Left cardiac atrium (tissue), 4 donors: ENCODE measurements around the gene PXN. TPM values are rescaled to one million over a fixed set of nuclear protein-coding genes. Genes with fewer than 3 reads are reported as not detected.

ENCODE experiments used
- ATAC-seq, 2 donors: fragments of 200-7000 bp; cut with Tn5 transposase; one replicate each; pipeline ENCODE4 v1.9.1; 2020; ENCODE audit warnings: mild to moderate bottlenecking in 2 of 2, moderate library complexity in 2 of 2
- DNase-seq: peaks from one replicate; pipeline ENCODE4 v3.0.0-alpha.2; 2020
- intact Hi-C, 2 donors: fragments of 100-400 bp; cut with DNase I; formaldehyde crosslinking; loops; one replicate each; pipeline versions ENCODE4 v1.14.1 to v1.15.1; 2022 to 2023
- total RNA-seq, 2 donors: library from RNA; stranded (reverse); fragmentation: NEBNext Ultra II Directional; extraction: Animal tissue kit (Norgen Biotek cat#: 25700); gene quantifications; one replicate each; pipeline ENCODE4 v1.2.1, GENCODE V29; 2021
- donor health status: DM: no; HTN: yes; CAD: no.
- donor health status: DM: no; HTN: yes; CAD: no; lungs with severe emphysema.
- donor health status: DM: yes; HTN: yes; CAD: no.
- donor health status: Dilated cardiomyopathy.

PXN gene
- total RNA-seq, 2 donors from 2014 or later: 70.3 to 86.1 TPM

GRCh38 chr12:120162763-120163162 lies 102.8 kb downstream of the PXN start:
- intact Hi-C loops: no loop called here
- ATAC-seq (no peak), DNase-seq (no peak)

- ATAC-seq (no peak), DNase-seq (no peak)
- intact Hi-C loops: no loop called here
Observed at GRCh38 chr12:120161852-120162251, 103.7 kb downstream of the PXN start.

Other genes starting within 250 kb of the PXN start
- 10 to 100 TPM; 26.7 to 42.2 TPM for gene RAB35, start 149.0 kb downstream of the PXN start, total RNA-seq
- gene GCN1, start 71.0 kb downstream of the PXN start, total RNA-seq: 10 to 100 TPM; 36.1 to 51.9 TPM
- 1,000 to 10,000 TPM; 1,049 to 1,054 TPM for gene RPLP0, start 64.6 kb downstream of the PXN start, total RNA-seq
- gene RNU4-2, start 26.2 kb upstream of the PXN start, total RNA-seq: over 10,000 TPM; 14,688 to 67,133 TPM
- gene RNU4-1, start 27.5 kb upstream of the PXN start, total RNA-seq: 1,000 to 10,000 TPM; 1,261 to 6,779 TPM
- 1 to 10 TPM; 2.8 to 5.8 TPM for gene SIRT4, start 36.6 kb upstream of the PXN start, total RNA-seq
- gene PLA2G1B, start 62.0 kb upstream of the PXN start, total RNA-seq: not detected
- gene MSI1, start 103.4 kb upstream of the PXN start, total RNA-seq: 1 to 10 TPM; 6.2 to 7.8 TPM
- 100 to 1,000 TPM; 182 to 201 TPM for gene COX6A1, start 172.4 kb upstream of the PXN start, total RNA-seq
- 10 to 100 TPM; 13.6 to 15.3 TPM for gene TRIAP1, start 180.7 kb upstream of the PXN start, total RNA-seq
- 10 to 100 TPM; 14.8 to 19.1 TPM for gene GATC, start 180.7 kb upstream of the PXN start, total RNA-seq
- 10 to 100 TPM; 50.4 to 68.6 TPM for gene SRSF9, start 204.0 kb upstream of the PXN start, total RNA-seq
- gene DYNLL1, start 230.4 kb upstream of the PXN start, total RNA-seq: 100 to 1,000 TPM; 156 to 237 TPM